GM18870 (cell line): ENCODE measurements around the gene OBSCN.
"Not testable (repeated sequence)": the region's sequence is repeated elsewhere in the genome, so short reads cannot be mapped to it uniquely, and the experiment has no call there.

Experiments
- ATAC-seq: cut with Tn5 transposase; IDR thresholded peaks from one replicate; pipeline ENCODE4 v1.9.1; 2021; ENCODE audit warnings: moderate library complexity; ENCODE audit not compliant: unreplicated experiment

The OBSCN gene

GRCh38 chr1:228256626-228257375 is 49.0 kb downstream of the OBSCN start:
- no peak for ATAC-seq

- no peak for ATAC-seq
These were observed 50.6 kb downstream of the OBSCN start for GRCh38 chr1:228258486-228258885.

- ATAC-seq: no peak
These were observed 51.6 kb downstream of the OBSCN start for GRCh38 chr1:228259368-228259894.

GRCh38 chr1:228259951-228260350 is 52.1 kb downstream of the OBSCN start:
- no peak for ATAC-seq

- ATAC-seq: no peak
These were observed 53.9 kb downstream of the OBSCN start for GRCh38 chr1:228261706-228262105.

GRCh38 chr1:228262475-228262874 is 54.6 kb downstream of the OBSCN start:
- no peak for ATAC-seq

- no peak for ATAC-seq
These were observed 55.8 kb downstream of the OBSCN start for GRCh38 chr1:228263636-228264035.

GRCh38 chr1:228264090-228264829 is 56.4 kb downstream of the OBSCN start:
- no peak for ATAC-seq

DNA sequence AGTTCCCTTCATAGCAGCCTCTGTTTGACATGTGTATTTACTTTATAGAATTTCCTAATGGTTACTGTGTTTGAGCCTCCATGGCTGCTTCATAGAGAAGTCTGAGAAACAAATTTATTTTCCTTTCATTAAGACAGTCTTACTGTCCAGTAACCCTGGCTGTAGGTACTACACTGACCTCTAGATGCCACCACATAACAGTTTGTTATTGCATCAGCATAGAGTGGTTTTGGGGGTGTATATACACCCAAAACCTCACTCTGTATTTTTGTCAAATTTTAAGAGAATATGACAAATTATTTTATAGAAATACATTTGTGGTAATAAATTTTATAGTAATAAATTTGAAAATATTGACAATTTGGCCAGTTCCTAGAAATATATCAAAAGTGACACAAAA is 57.3 kb downstream of the OBSCN start:
- no peak for ATAC-seq

DNA sequence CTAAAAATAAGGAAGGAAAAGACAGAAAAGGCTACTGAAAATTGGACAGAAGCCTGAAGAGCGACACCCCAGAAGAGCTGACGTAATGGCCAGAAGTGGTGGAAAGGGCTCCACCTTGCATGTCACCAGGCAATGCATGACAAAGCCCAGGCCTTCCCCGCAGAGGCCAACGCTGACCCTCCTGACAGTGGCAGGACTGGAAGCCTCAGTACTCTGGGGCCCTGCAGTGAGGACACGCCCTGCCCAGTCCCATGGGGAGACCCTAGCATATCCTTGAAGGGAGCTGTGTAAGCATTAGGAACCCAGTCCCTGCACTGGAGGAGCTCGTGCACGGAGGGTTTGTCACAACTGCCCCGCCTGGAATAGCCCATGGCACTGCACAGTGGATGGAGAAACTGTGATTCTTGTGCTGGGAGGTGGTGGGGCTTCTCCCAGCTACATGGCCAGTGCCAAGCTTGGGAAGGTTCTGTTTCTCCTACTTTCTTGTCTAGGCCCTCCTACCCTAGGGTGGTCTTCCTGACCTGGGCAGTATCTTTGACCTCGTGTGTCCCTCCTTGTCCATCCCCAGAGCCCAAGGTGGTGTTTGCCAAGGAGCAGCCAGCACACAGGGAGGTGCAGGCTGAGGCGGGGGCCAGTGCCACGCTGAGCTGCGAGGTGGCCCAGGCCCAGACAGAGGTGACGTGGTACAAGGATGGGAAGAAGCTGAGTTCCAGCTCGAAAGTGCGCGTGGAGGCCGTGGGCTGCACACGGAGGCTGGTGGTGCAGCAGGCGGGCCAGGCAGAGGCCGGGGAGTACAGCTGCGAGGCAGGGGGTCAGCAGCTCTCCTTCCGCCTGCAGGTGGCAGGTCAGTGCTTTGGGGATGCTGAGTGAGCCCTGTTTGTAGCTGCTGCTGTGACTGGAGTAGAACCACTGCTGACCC is 60.4 kb downstream of the OBSCN start:
- no peak for ATAC-seq

DNA sequence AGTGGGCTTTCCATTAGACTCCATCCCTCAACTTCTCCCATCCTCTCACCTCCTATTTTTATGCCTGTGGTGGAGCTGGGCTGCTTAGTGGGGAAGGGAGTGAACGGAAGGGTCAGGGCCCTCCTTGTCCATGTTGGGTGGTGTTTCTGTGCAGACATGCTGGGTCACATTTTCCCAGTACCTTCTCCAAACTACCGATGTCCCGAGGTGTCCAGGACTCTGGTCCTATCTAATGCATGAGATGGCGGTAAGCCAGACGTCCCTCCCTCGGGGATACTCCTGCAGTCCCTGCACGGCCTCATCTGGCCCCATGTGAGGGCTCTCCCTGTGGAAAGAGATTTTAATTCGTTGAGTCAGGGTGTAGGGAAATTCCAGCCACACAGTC is 61.0 kb downstream of the OBSCN start:
- ATAC-seq: no peak

DNA sequence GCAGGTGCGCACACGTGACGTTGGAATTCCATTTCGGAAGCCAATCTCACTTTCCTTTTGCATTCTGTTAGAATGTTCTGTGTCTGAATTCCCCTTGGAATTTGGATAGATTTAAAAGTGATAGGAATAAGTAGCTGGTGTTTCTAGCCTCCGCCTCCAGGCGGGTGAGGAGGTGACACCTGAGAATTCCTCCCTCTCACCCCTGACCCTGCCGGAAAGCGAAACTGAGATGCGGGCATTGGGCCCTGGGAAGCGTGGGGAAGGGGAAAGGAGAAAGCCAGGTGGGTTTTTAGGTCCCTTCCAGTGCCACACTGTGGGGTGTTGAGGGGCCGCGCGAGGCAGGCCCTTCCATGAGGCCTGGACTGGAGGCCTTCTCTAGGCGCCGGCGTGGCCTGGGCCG is 61.6 kb downstream of the OBSCN start:
- not testable (repeated sequence) for ATAC-seq

DNA sequence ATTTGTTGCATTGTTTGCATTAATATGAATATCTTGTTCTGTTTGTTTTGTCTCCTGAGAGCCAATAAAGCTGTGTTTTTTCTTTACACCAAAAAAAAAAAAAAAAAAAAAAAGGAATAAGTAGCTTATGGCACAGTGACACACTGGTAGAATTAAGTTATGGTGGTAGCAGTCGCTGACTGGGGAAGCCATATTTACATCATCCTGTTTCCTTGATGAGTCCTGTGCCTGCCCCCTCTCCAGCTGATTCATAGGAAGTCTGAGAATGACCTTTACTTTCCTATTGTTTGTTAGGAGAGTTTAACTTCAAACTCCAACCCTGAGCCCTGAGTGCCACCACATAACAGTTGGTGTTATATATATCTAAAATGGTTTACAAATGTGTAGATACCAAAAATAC is 62.2 kb downstream of the OBSCN start:
- no peak for ATAC-seq

DNA sequence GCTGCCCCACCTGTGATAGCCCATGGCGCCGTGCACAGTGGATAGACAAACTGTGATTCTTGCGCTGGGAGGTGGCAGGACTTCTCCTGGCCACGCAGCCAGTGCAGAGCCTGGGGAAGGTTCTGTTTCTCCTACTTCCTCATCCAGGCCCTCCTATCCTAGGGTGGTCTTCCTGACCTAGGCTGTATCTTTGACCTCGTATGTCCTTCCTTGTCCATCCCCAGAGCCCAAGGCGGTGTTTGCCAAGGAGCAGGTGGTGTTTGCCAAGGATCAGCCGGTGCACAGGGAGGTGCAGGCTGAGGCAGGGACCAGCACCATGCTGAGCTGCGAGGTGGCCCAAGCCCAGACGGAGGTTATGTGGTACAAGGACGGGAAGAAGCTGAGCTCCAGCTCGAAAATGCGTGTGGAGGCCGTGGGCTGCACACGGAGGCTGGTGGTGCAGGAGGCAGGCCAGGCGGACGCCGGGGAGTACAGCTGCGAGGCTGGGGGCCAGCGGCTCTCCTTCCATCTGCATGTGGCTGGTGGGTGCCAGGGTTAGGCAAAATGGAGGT is 63.9 kb downstream of the OBSCN start:
- no peak for ATAC-seq

- ATAC-seq: no peak
These were observed 64.5 kb downstream of the OBSCN start for GRCh38 chr1:228272331-228272791.

- no peak for ATAC-seq
These were observed 65.2 kb downstream of the OBSCN start for GRCh38 chr1:228272831-228273571.

- no peak for ATAC-seq
These were observed 66.0 kb downstream of the OBSCN start for GRCh38 chr1:228273720-228274451.

DNA sequence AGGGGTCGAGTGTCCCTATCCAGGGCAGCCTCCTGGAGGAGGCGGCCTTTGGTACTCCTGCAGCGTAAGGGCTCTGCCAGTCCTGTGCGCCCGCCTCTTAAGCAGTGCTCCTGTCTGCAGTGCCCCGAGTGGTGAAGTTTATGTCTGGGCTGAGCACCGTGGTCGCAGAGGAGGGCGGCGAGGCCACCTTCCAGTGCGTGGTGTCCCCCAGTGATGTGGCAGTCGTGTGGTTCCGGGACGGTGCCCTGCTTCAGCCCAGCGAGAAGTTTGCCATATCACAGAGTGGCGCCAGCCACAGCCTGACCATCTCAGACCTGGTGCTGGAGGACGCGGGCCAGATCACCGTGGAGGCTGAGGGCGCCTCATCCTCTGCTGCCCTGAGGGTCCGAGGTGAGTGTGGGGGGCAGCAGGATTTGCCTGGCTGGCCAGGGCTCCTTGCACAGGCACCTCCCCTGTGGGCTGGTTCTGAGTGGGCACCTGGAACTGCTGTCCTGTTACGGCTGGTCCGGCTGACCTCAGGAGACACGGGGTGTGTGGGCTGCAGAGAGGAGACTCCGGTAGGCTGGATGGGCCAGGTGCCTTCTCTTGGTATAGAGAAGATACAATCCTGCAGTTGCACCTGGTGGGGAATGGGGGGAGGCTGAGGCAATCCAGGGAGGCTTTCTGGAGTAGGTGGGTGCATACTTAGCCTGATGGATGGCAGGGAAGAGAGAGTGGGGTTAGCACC is 66.8 kb downstream of the OBSCN start:
- ATAC-seq: no peak

DNA sequence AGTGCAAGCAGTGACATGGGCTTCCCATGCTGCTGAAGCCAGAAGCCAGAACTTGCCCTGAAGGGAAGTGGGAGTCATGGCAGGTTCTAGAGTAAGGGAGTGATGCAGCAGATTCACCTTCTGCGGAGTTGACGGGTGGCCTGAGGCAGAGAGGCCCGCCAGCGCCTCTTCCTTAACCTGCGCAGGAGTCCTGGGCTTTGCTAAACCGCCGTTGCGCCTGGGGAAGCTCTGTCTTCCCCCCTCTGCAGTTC is 67.3 kb downstream of the OBSCN start:
- no peak for ATAC-seq
